HL-60 (cell line): ENCODE results near the gene ITGB3.

Source experiments
- DNase-seq, 2 experiments: peaks; one replicate each; pipeline ENCODE4 v3.0.0-alpha.2; 2010 to 2020; ENCODE audit warnings: low read depth in 1 of 2, low spot score in 1 of 2
- H3K27ac ChIP-seq: fragments of 250-450 bp; sonication (Bioruptor Pico); replicated peaks from 2 replicates; pipeline ENCODE4 v1.5.1; 2020; ENCODE audit warnings: mild to moderate bottlenecking, moderate library complexity
- H3K27me3 ChIP-seq: fragments of 250-450 bp; sonication (Bioruptor Pico); 2 replicates; pipeline ENCODE4 v1.5.1; 2021; ENCODE audit warnings: mild to moderate bottlenecking, moderate library complexity; ENCODE audit not compliant: insufficient read depth, poor library complexity, severe bottlenecking
- H3K4me3 ChIP-seq: replicated peaks from 2 replicates; pipeline ENCODE4 v1.5.1; 2011; ENCODE audit warnings: mild to moderate bottlenecking, control low read depth, low read length; ENCODE audit not compliant: insufficient read depth
- CTCF ChIP-seq: IDR thresholded peaks from one replicate; pipeline ENCODE4 v1.5.1; 2011; ENCODE audit warnings: low read length, control low read depth, inconsistent platforms; ENCODE audit not compliant: insufficient read depth
- GABPA ChIP-seq: IDR thresholded peaks from 2 replicates; pipeline ENCODE4 v1.6.1; 2012; ENCODE audit warnings: low read depth
- POLR2AphosphoS5 ChIP-seq: IDR thresholded peaks from 2 replicates; pipeline ENCODE4 v1.6.1; 2012; ENCODE audit warnings: low read depth
- SPI1 ChIP-seq: IDR thresholded peaks from 2 replicates; pipeline ENCODE4 v1.6.1; 2012; ENCODE audit warnings: low read depth, mild to moderate bottlenecking, borderline replicate concordance
- TF ChIP-seq, protein P1 (sequence below): IDR thresholded peaks from 2 replicates; pipeline ENCODE4 v1.6.1; 2012; ENCODE audit warnings: low read depth; ENCODE audit not compliant: insufficient replicate concordance

ITGB3 gene

GRCh38 chr17:47244697-47245096 is 8.9 kb upstream of the ITGB3 start:
- Histone ChIP-seq H3K4me3 (no peak overlapping the region), H3K27me3 (peaks cover 4% of the 10 kb centered on the region), H3K27ac (no peak overlapping the region)
- DNase-seq, result no peak
- no peak for TF ChIP-seq GABPA
- TF ChIP-seq CTCF, result no peak

DNA sequence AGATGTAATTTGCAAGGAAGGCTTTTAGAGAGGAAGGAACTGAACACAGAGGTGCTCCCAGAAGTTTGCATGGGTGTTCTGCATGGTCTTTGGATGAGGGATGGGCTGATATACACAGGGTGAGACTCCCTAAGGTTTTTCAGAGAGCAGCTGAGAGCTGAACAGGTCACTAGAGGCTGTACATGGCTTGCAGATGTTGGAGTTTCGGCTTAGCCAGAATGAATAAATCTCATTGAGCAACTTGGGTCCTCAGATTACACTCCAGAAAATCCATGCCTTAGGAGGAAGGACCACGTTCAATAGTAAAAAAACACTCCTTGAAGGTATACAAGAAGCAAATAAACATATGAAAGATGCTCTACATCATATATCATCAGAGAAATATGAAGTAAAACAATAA is 7.5 kb upstream of the ITGB3 start:
- peaks cover 4% of the 10 kb centered on the region for H3K27me3 ChIP-seq
- DNase-seq, result no peak
- no peak overlapping the region for H3K4me3 ChIP-seq
- H3K27ac ChIP-seq, result no peak overlapping the region
- TF ChIP-seq POLR2AphosphoS5 (no peak), GABPA (no peak), SPI1 (no peak), CTCF (no peak)
- TF ChIP-seq, protein P1, sequence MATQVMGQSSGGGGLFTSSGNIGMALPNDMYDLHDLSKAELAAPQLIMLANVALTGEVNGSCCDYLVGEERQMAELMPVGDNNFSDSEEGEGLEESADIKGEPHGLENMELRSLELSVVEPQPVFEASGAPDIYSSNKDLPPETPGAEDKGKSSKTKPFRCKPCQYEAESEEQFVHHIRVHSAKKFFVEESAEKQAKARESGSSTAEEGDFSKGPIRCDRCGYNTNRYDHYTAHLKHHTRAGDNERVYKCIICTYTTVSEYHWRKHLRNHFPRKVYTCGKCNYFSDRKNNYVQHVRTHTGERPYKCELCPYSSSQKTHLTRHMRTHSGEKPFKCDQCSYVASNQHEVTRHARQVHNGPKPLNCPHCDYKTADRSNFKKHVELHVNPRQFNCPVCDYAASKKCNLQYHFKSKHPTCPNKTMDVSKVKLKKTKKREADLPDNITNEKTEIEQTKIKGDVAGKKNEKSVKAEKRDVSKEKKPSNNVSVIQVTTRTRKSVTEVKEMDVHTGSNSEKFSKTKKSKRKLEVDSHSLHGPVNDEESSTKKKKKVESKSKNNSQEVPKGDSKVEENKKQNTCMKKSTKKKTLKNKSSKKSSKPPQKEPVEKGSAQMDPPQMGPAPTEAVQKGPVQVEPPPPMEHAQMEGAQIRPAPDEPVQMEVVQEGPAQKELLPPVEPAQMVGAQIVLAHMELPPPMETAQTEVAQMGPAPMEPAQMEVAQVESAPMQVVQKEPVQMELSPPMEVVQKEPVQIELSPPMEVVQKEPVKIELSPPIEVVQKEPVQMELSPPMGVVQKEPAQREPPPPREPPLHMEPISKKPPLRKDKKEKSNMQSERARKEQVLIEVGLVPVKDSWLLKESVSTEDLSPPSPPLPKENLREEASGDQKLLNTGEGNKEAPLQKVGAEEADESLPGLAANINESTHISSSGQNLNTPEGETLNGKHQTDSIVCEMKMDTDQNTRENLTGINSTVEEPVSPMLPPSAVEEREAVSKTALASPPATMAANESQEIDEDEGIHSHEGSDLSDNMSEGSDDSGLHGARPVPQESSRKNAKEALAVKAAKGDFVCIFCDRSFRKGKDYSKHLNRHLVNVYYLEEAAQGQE, result no peak

DNA sequence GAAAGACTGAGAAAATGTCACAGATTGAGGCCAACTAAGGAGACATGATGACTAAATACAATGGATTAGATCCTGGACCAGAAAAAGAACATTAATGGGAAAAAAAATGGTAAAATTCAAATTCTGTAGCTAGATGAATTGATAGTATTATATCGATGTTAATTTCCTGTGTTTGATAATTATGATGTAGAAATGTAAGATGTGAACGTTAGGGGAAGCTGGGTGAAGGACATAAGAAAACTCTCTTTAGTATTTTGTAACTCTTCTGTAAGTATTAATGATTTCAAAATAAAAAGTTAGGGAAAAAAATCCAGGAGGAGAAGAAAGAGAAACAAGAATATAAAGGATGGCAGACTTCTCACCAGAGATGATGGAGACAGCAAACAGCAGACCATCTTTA is 2.8 kb upstream of the ITGB3 start:
- no peak overlapping the region for H3K27ac ChIP-seq
- DNase-seq, result no peak
- H3K27me3 ChIP-seq, result peaks cover 25% of the 10 kb centered on the region
- TF ChIP-seq, protein P1, result no peak
- TF ChIP-seq GABPA, result no peak
- TF ChIP-seq SPI1, result no peak
- TF ChIP-seq POLR2AphosphoS5, result no peak
- TF ChIP-seq CTCF, result no peak
- no peak overlapping the region for H3K4me3 ChIP-seq

DNA sequence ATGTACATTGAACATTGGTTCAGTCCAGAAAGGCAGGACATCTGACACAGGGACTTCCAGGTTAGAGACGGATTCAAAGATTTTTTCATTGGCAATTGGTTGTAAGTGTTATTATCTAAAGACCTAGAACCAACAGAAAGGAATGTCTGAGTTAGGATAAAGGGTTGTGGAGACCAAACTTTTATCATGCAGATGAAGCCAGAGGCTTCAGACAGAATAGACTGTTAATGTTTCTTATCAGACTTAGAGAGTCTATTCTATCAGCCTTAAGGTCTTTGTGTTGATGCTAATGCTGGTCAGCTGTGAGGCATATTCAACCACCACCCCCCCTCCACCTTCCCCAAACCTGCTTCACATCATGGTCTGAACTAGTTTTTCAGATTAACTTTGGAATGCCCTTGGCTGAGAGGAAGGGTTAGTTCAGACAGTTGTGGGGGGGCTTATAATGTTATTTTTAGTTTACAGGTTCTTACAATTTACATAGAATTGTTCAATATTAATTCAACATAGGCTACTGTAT is 2.1 kb upstream of the ITGB3 start:
- DNase-seq, result no peak
- TF ChIP-seq, protein P1, result no peak
- TF ChIP-seq SPI1, result no peak
- TF ChIP-seq GABPA, result no peak
- TF ChIP-seq CTCF, result no peak
- TF ChIP-seq POLR2AphosphoS5, result no peak
- H3K27me3 ChIP-seq, result peaks cover 25% of the 10 kb centered on the region
- no peak overlapping the region for H3K4me3 ChIP-seq
- H3K27ac ChIP-seq, result no peak overlapping the region
